Left ventricle myocardium inferior (tissue), 1 donor: Measurements from ENCODE around the gene PLA2G4F. TPM values are rescaled to one million over a fixed set of nuclear protein-coding genes. Genes with fewer than 3 reads are reported as not detected.

Source experiments
- DNase-seq: peaks from one replicate; pipeline ENCODE4 v3.0.0-alpha.2; 2020
- H3K27ac ChIP-seq: fragments of 200-600 bp; replicated peaks from 2 replicates; pipeline ENCODE4 v1.8.0; 2021
- H3K27me3 ChIP-seq: fragments of 200-600 bp; 2 replicates; pipeline ENCODE4 v1.8.0; 2021; ENCODE audit warnings: low read depth
- H3K36me3 ChIP-seq: fragments of 200-600 bp; 2 replicates; pipeline ENCODE4 v1.8.0; 2021
- H3K4me1 ChIP-seq: fragments of 200-600 bp; 2 replicates; pipeline ENCODE4 v1.8.0; 2021
- H3K4me3 ChIP-seq: fragments of 200-600 bp; 2 replicates; pipeline ENCODE4 v1.8.0; 2021; ENCODE audit warnings: mild to moderate bottlenecking, moderate library complexity
- H3K9me3 ChIP-seq: fragments of 200-600 bp; replicated peaks from 2 replicates; pipeline ENCODE4 v1.8.0; 2021
- CTCF ChIP-seq: fragments of 200-600 bp; IDR thresholded peaks from 2 replicates; pipeline ENCODE4 v1.8.0; 2021; ENCODE audit warnings: antibody characterized with exemption, mild to moderate bottlenecking, borderline replicate concordance
- intact Hi-C: fragments of 100-400 bp; cut with micrococcal nuclease; formaldehyde crosslinking; loops from one replicate; pipeline ENCODE4 v1.11.0; 2022
- total RNA-seq: library from RNA; stranded (reverse); fragmentation: NEBNext Ultra II Directional; extraction: Animal tissue kit (Norgen Biotek cat#: 25700); gene quantifications from one replicate; pipeline ENCODE4 v1.2.1, GENCODE V29; 2021
- donor health status: DM: no; HTN: yes; CAD: no; lungs with severe emphysema.

PLA2G4F gene
- total RNA-seq, 1 donor from 2014 or later = 2.1 TPM

DNA sequence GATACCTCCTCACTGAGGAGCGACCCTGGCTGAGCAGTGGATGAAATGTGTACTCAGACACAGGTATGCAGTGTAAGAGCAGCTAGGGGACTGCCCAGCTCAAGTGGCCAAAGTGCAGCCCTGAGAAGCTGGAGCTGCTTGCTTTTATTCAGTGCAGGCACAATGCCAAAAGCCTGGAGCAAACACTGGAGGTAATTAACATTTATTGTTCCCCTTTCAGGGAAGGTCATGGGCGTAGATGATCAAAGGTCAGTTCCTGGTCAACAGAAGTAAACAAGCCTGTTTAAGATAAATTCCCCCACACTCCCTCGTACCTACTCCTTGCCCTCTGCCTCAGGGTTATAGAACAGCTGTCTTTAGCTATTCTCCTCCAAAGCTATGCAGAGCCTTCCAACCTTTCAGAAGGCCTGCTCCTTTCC lies 17.5 kb downstream of the PLA2G4F start:
- Histone ChIP-seq H3K4me3 (no peak overlapping the region), H3K27ac (no peak overlapping the region), H3K4me1 (no peaks in the 10 kb centered on the region), H3K36me3 (no peaks in the 10 kb centered on the region), H3K27me3 (no peaks in the 10 kb centered on the region), H3K9me3 (no peaks in the 10 kb centered on the region)
- no peak for DNase-seq
- intact Hi-C loops = loop anchor here (10.0 kb wide), 1 partner anchor 64 kb away; no protein-coding TSS in a partner anchor
- TF ChIP-seq CTCF = no peak

DNA sequence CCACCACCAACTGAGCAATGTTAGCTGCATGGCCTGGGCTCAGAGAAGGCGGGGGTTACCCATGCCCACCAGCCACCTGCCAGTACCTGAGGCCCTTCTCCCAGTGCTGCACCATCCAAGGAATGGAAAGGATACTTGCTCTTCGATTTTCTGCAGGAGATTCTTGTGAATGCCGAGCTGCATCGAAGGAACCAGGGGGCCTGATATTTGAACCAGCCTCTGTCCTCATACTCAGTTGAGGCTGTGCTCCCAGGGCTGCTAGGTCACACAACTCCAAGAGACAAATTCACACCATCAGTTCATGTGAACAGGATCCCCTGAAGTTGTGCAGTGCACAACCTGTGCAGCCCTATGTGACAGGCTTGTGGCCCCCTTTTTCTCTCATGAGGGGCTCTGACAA lies 18.0 kb downstream of the PLA2G4F start:
- H3K36me3 ChIP-seq = no peaks in the 10 kb centered on the region
- no peak overlapping the region for H3K27ac ChIP-seq
- H3K4me3 ChIP-seq = no peak overlapping the region
- TF ChIP-seq CTCF = no peak
- H3K4me1 ChIP-seq = no peaks in the 10 kb centered on the region
- no peaks in the 10 kb centered on the region for H3K9me3 ChIP-seq
- intact Hi-C loops = loop anchor here (10.0 kb wide), 1 partner anchor 64 kb away; no protein-coding TSS in a partner anchor
- no peak for DNase-seq
- no peaks in the 10 kb centered on the region for H3K27me3 ChIP-seq

DNA sequence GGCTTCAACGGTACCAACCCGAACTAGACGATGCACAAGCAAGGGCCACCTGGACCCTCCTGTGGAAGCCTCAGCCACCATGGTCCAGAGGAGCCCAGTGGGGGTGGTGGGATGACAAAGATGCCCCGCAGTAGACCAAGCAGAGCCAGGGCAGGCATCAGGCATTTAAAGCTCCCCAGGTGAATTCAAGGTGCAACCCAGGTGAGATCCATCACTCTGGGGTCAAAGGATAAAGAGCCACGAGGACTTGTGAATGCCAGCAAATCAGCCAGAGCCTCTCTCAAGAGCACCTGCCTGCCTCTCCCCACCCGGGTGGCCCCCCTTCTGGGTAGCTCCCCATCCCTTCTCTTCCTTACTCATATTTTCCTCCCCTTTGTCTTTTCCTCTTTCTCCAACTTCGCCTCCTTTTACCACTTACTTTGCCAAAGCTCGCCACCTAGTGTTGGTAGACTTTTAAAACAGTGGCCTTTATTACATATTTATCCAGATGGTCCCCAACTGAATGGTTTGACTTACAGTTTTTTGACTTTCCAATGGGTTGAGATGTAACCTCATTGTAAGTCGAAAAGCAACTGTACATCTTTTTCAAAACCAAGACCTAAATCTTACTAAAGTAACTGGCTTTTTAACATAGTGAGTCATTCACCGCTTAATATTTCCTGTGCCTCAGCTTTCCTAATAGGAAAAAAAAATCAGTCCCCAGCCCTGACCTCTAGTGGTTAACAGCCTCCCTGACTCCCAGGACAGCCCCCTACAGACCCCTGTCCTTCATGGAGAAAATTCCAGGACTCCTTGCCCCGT lies 18.8 kb downstream of the PLA2G4F start:
- TF ChIP-seq CTCF = peak; percentile 60
- no peak for DNase-seq
- H3K4me3 ChIP-seq = no peak overlapping the region

DNA sequence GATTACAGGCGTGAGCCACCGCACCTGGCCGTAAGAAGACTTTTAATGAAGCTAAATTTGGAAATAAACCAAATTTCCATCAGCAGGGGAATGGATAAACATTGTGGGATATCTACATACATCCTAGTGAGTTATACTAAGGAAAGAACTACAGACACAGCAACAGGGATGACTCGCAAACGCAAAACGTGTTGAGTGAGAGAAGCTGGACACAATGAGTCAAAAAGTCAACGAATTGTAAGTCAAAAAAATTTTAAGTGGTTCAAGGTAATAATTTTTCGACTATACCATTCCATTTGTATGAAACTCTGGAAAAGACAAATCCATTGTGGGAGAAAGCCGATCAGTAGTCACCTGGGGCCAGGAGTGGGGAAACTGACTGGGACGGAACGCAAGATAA lies 19.9 kb downstream of the PLA2G4F start:
- Histone ChIP-seq H3K4me1 (no peaks in the 10 kb centered on the region), H3K27me3 (no peaks in the 10 kb centered on the region), H3K27ac (no peak overlapping the region), H3K36me3 (no peaks in the 10 kb centered on the region), H3K9me3 (no peaks in the 10 kb centered on the region), H3K4me3 (no peak overlapping the region)
- intact Hi-C loops = loop anchor here (10.0 kb wide), 1 partner anchor 62 kb away; no protein-coding TSS in a partner anchor
- TF ChIP-seq CTCF = no peak
- DNase-seq = no peak

More for the DNA sequence above, 18.8 kb downstream of the PLA2G4F start:
- Histone ChIP-seq H3K27ac (no peak overlapping the region), H3K9me3 (no peaks in the 10 kb centered on the region), H3K27me3 (no peaks in the 10 kb centered on the region), H3K36me3 (no peaks in the 10 kb centered on the region), H3K4me1 (no peaks in the 10 kb centered on the region)
- intact Hi-C loops = loop anchor here (10.0 kb wide), 1 partner anchor 63 kb away; no protein-coding TSS in a partner anchor

- H3K27me3 ChIP-seq = peaks cover 2% of the 10 kb centered on the region
- no peaks in the 10 kb centered on the region for H3K36me3 ChIP-seq
- no peak for TF ChIP-seq CTCF
- no peak overlapping the region for H3K27ac ChIP-seq
- DNase-seq = no peak
- H3K4me3 ChIP-seq = no peak overlapping the region
- intact Hi-C loops = loop anchor here (10.0 kb wide), 1 partner anchor 61 kb away; no protein-coding TSS in a partner anchor
- no peaks in the 10 kb centered on the region for H3K4me1 ChIP-seq
- H3K9me3 ChIP-seq = no peaks in the 10 kb centered on the region
Observed at GRCh38 chr15:42135351-42135750, 21.1 kb downstream of the PLA2G4F start.
